H1 (cell line): Measurements from ENCODE around the gene PRR5L. TPM values are rescaled to one million over a fixed set of nuclear protein-coding genes. Genes with fewer than 3 reads are reported as not detected.

Experiments used
- CTCF ChIA-PET: fragments of 300-600 bp; sonication (Branson Sonifier 250); formaldehyde crosslinking; loops from one replicate; lab custom pipeline; 2021; ENCODE audit not compliant: partially characterized antibody; lab: Charles Lee
- POLR2A ChIA-PET: fragments of 300-600 bp; sonication (Branson Sonifier 250); formaldehyde crosslinking; loops from one replicate; lab custom pipeline; 2021; ENCODE audit warnings: inconsistent platforms; ENCODE audit not compliant: partially characterized antibody; lab: Charles Lee
- DNase-seq, 2 experiments: peaks; one replicate each; pipeline versions ENCODE4 v3.0.0 to v3.0.0-alpha.2; 2010 to 2022; ENCODE audit warnings: low spot score in 2 of 2, low read depth in 1 of 2, mixed read lengths in 1 of 2
- FAIRE-seq: peaks from 2 replicates; lab custom pipeline; 2011; peaks lifted over from hg19 to GRCh38; lab: Jason Lieb, UNC
- H2AFZ ChIP-seq: 2 replicates; pipeline ENCODE4 v1.8.1; 2012; ENCODE audit warnings: low read length, inconsistent platforms
- H2AK5ac ChIP-seq: 2 replicates; pipeline ENCODE4 v1.6.1; 2013; ENCODE audit warnings: low read depth, low read length
- H2BK120ac ChIP-seq: replicated peaks from 2 replicates; pipeline ENCODE3; 2013; ENCODE audit warnings: low read depth, low read length, inconsistent platforms
- H2BK12ac ChIP-seq: 2 replicates; pipeline ENCODE4 v1.6.1; 2013; ENCODE audit warnings: low read depth, low read length
- H2BK15ac ChIP-seq: 2 replicates; pipeline ENCODE4 v1.6.1; 2013; ENCODE audit warnings: low read length
- H2BK20ac ChIP-seq: 2 replicates; pipeline ENCODE4 v1.6.1; 2013; ENCODE audit warnings: low read length
- H2BK5ac ChIP-seq: 2 replicates; pipeline ENCODE4 v1.6.1; 2013; ENCODE audit warnings: low read depth, low read length
- H3K14ac ChIP-seq: 2 replicates; pipeline ENCODE4 v1.6.1; 2013; ENCODE audit warnings: inconsistent platforms; ENCODE audit not compliant: insufficient read length
- H3K18ac ChIP-seq: 2 replicates; pipeline ENCODE4 v1.6.1; 2013; ENCODE audit warnings: low read length; ENCODE audit errors: extremely low read depth
- H3K23ac ChIP-seq: 2 replicates; pipeline ENCODE4 v1.6.1; 2013; ENCODE audit warnings: inconsistent platforms; ENCODE audit not compliant: insufficient read length
- H3K23me2 ChIP-seq: 2 replicates; pipeline ENCODE4 v1.6.1; 2013; ENCODE audit warnings: low read depth, low read length
- H3K27ac ChIP-seq: 2 replicates; pipeline ENCODE4 v1.6.1; 2011; ENCODE audit warnings: low read depth, low read length, inconsistent platforms
- H3K27me3 ChIP-seq, 4 experiments: replicated peaks in 1 of 4; 1 replicate in 1 of 4; 2 replicates in 3 of 4; pipeline versions ENCODE4 v1.6.1 to v1.8.1; 2011 to 2013; ENCODE audit warnings: low read length in 3 of 4, mild to moderate bottlenecking in 3 of 4, inconsistent platforms in 2 of 4, mixed read lengths in 2 of 4, moderate library complexity in 1 of 4; ENCODE audit not compliant: control insufficient read depth in 3 of 4, insufficient read depth in 3 of 4; ENCODE audit errors: extremely low read depth in 1 of 4
- H3K36me3 ChIP-seq, 4 experiments: 2 replicates each; pipeline versions ENCODE4 v1.6.1 to v1.8.1; 2011 to 2013; ENCODE audit warnings: mild to moderate bottlenecking in 4 of 4, low read length in 3 of 4, moderate library complexity in 2 of 4, control low read depth in 1 of 4, inconsistent platforms in 1 of 4; ENCODE audit not compliant: insufficient read depth in 4 of 4, control insufficient read depth in 2 of 4
- H3K4ac ChIP-seq: replicated peaks from 2 replicates; pipeline ENCODE3; 2013; ENCODE audit warnings: low read length, low read depth, mixed read lengths, inconsistent platforms; ENCODE audit not compliant: insufficient read length
- H3K4me1 ChIP-seq, 4 experiments: replicated peaks in 1 of 4; 1 replicate in 1 of 4; 2 replicates in 3 of 4; pipeline versions ENCODE4 v1.6.1 to v1.8.1; 2011 to 2013; ENCODE audit warnings: low read length in 3 of 4, inconsistent platforms in 2 of 4, mixed read lengths in 1 of 4; ENCODE audit not compliant: insufficient read depth in 4 of 4, control insufficient read depth in 3 of 4
- H3K4me2 ChIP-seq, 2 experiments: 2 replicates each; pipeline versions ENCODE4 v1.6.1 to v1.8.1; 2011 to 2013; ENCODE audit warnings: low read depth in 2 of 2, low read length in 2 of 2, control low read depth in 1 of 2, inconsistent platforms in 1 of 2, mild to moderate bottlenecking in 1 of 2; ENCODE audit not compliant: insufficient read depth in 1 of 2
- H3K4me3 ChIP-seq, 4 experiments: fragments of 200-600, 300-600 bp in 1 of 4; sonication (generic), shearing (Covaris generic), sonication (Bioruptor Twin) in 1 of 4; 2 replicates each; pipeline versions ENCODE4 v1.5.1 to v1.8.1; 2011 to 2016; ENCODE audit warnings: low read length in 4 of 4, low read depth in 3 of 4, control low read depth in 2 of 4, inconsistent platforms in 2 of 4, mild to moderate bottlenecking in 2 of 4, mixed read lengths in 1 of 4, moderate library complexity in 1 of 4; ENCODE audit not compliant: insufficient read depth in 2 of 4; ENCODE audit errors: extremely low read depth in 1 of 4
- H3K56ac ChIP-seq: replicated peaks from 2 replicates; pipeline ENCODE3; 2013; ENCODE audit warnings: low read depth, mild to moderate bottlenecking, mixed read lengths, low read length, inconsistent platforms; ENCODE audit not compliant: insufficient read length
- H3K79me1 ChIP-seq: 2 replicates; pipeline ENCODE4 v1.6.1; 2013; ENCODE audit warnings: low read depth, low read length, control low read depth
- H3K79me2 ChIP-seq, 2 experiments: 2 replicates each; pipeline versions ENCODE4 v1.6.1 to v1.8.1; 2012 to 2013; ENCODE audit warnings: low read length in 2 of 2, mild to moderate bottlenecking in 2 of 2, inconsistent platforms in 1 of 2; ENCODE audit not compliant: insufficient read depth in 2 of 2, control insufficient read depth in 1 of 2
- H3K9ac ChIP-seq, 4 experiments: replicated peaks in 1 of 4; 1 replicate in 1 of 4; 2 replicates in 3 of 4; pipeline versions ENCODE4 v1.6.1 to v1.8.1; 2011 to 2013; ENCODE audit warnings: low read depth in 3 of 4, low read length in 3 of 4, control low read depth in 2 of 4, mild to moderate bottlenecking in 2 of 4, moderate library complexity in 2 of 4, inconsistent platforms in 1 of 4; ENCODE audit errors: extremely low read depth in 1 of 4
- H3K9me3 ChIP-seq, 2 experiments: 2 replicates each; pipeline versions ENCODE4 v1.6.1 to v1.8.1; 2012 to 2013; ENCODE audit warnings: mild to moderate bottlenecking in 2 of 2, moderate library complexity in 2 of 2, control low read depth in 1 of 2, inconsistent platforms in 1 of 2, low read depth in 1 of 2, low read length in 1 of 2, mixed read lengths in 1 of 2; ENCODE audit not compliant: insufficient read depth in 2 of 2
- H4K20me1 ChIP-seq, 2 experiments: replicated peaks in 1 of 2; 2 replicates each; pipeline versions ENCODE3 to v1.8.1; 2011 to 2013; ENCODE audit warnings: inconsistent platforms in 2 of 2, low read length in 2 of 2, mild to moderate bottlenecking in 1 of 2; ENCODE audit not compliant: insufficient read depth in 2 of 2, control insufficient read depth in 1 of 2
- H4K5ac ChIP-seq: 2 replicates; pipeline ENCODE4 v1.6.1; 2013; ENCODE audit warnings: low read length, low read depth, mixed read lengths, inconsistent platforms; ENCODE audit not compliant: insufficient read length
- H4K8ac ChIP-seq: 2 replicates; pipeline ENCODE4 v1.8.0; 2013; ENCODE audit warnings: mild to moderate bottlenecking, moderate library complexity, low read length, inconsistent platforms; ENCODE audit not compliant: insufficient read depth; ENCODE audit errors: extremely low read depth
- H4K91ac ChIP-seq: replicated peaks from 2 replicates; pipeline ENCODE3; 2013; ENCODE audit warnings: low read length, mixed read lengths, inconsistent platforms; ENCODE audit not compliant: insufficient read length
- BRCA1 ChIP-seq: IDR thresholded peaks from 2 replicates; pipeline ENCODE4 v1.6.1; 2012; ENCODE audit warnings: low read depth, low read length, improper control_type of control experiment
- EZH2 ChIP-seq: fragments of 200-600 bp; sonication (generic); IDR thresholded peaks from 2 replicates; pipeline ENCODE4 v1.7.1; 2012; ENCODE audit warnings: low read depth, mild to moderate bottlenecking, moderate library complexity, low read length, inconsistent platforms; ENCODE audit not compliant: severe bottlenecking
- SP2 ChIP-seq: IDR thresholded peaks from 2 replicates; pipeline ENCODE4 v1.6.1; 2012; ENCODE audit warnings: mild to moderate bottlenecking, low read length, inconsistent platforms
- WGBS, 2 experiments: shearing (Covaris generic) in 1 of 2; methylation state at CpG; one replicate each; pipeline versions ENCODE4 v1.1.6 to v1.1.7; 2013 to 2015; ENCODE audit warnings: low lambda C conversion rate in 2 of 2, mixed read lengths in 2 of 2, inconsistent platforms in 1 of 2, low coverage in 1 of 2, missing lambda C conversion rate in 1 of 2; ENCODE audit not compliant: insufficient replicate concordance in 2 of 2, insufficient coverage in 1 of 2, insufficient read length in 1 of 2; ENCODE audit errors: extremely low coverage in 1 of 2, missing lambda C conversion rate in 1 of 2; 5-methylcytosine and 5-hydroxymethylcytosine counted together
- polyA plus RNA-seq, 7 experiments: library from polyadenylated mRNA; depleted of rRNA in 3 of 7; stranded (reverse) in 5 of 7; unstranded in 2 of 7; fragments of >200 nt in 5 of 7; fragments of 200-250 nt in 2 of 7; gene quantifications; 1 replicate in 5 of 7; 2 replicates in 1 of 7; 4 replicates in 1 of 7; pipeline versions ENCODE4 v1.2.1 to v1.2.3, GENCODE V29; 2011 to 2013; ENCODE audit warnings: missing spikeins in 2 of 7, mixed read lengths in 2 of 7
- total RNA-seq: library from RNA; stranded (reverse); fragmentation: NEBNext Ultra II Directional; extraction: Animal tissue kit (Norgen Biotek cat#: 25700); gene quantifications from 2 replicates; pipeline ENCODE4 v1.2.1, GENCODE V29; 2021

The PRR5L gene
- total and polyA plus RNA-seq, 2 of the 8 experiments (the other 6 are each of a cell fraction or from before 2014, with no cell fraction given), result 6.6 to 10.1 TPM

- no peak overlapping the region for H2BK20ac ChIP-seq
- no peaks in the 10 kb centered on the region for H3K23me2 ChIP-seq
- H3K56ac ChIP-seq, result no peak overlapping the region
- H3K18ac ChIP-seq, result no peak overlapping the region
- no peak for FAIRE-seq
- no peaks in the 10 kb centered on the region for H3K79me1 ChIP-seq
- no peaks in the 10 kb centered on the region for H3K79me2 ChIP-seq
- H3K27me3 ChIP-seq, result no peaks in the 10 kb centered on the region
- H2BK12ac ChIP-seq, result no peak overlapping the region
- POLR2A ChIA-PET, result no interaction called here
- no peak overlapping the region for H4K91ac ChIP-seq
- H3K27ac ChIP-seq, result no peak overlapping the region
- H3K9me3 ChIP-seq, result no peaks in the 10 kb centered on the region
- no peak overlapping the region for H4K8ac ChIP-seq
- no peak overlapping the region for H3K4ac ChIP-seq
- H3K14ac ChIP-seq, result no peak overlapping the region
- no peaks in the 10 kb centered on the region for H4K20me1 ChIP-seq
- H3K4me1 ChIP-seq, result no peaks in the 10 kb centered on the region
- no peak for DNase-seq
- H3K4me3 ChIP-seq, result no peak overlapping the region
- CTCF ChIA-PET, result interaction anchor here (1.7 kb wide), 1 partner anchor 9 kb away, joined by 6 read pairs; no protein-coding TSS in a partner anchor
- H2BK120ac ChIP-seq, result no peak overlapping the region
- H2BK5ac ChIP-seq, result no peak overlapping the region
- H2AFZ ChIP-seq, result no peak overlapping the region
- H3K4me2 ChIP-seq, result no peak overlapping the region
- no peak overlapping the region for H2AK5ac ChIP-seq
- no peak overlapping the region; a peak in 1 of 7 replicates for H3K9ac ChIP-seq
- no peaks in the 10 kb centered on the region for H3K36me3 ChIP-seq
- no peak overlapping the region for H4K5ac ChIP-seq
- H2BK15ac ChIP-seq, result no peak overlapping the region
- H3K23ac ChIP-seq, result no peak overlapping the region
- WGBS, 2 experiments, result 83% methylated on average over 2 of the region's 2 CpGs; no CpG with 5 or more reads in 1 of the 2 experiments
- TF ChIP-seq SP2 (no peak), BRCA1 (no peak), EZH2 (no peak)
Observed at GRCh38 chr11:36339888-36340287, 43.8 kb downstream of the PRR5L start.
